Retinal pigment epithelial cell (primary cell): Measurements from ENCODE around the gene CHST1.

ENCODE experiments used
- DNase-seq: peaks from one replicate; pipeline ENCODE4 v3.0.0-alpha.2; 2010; ENCODE audit warnings: low read depth
- H3K4me3 ChIP-seq: 2 replicates; pipeline ENCODE4 v1.5.1; 2011; ENCODE audit warnings: mild to moderate bottlenecking, low read length, control low read depth, moderate library complexity
- CTCF ChIP-seq: conservative IDR thresholded peaks from 2 replicates; pipeline ENCODE4 v1.5.1; 2011; ENCODE audit warnings: low read depth, low read length, control low read depth, inconsistent platforms

CHST1 gene

GRCh38 chr11:45654231-45655011, 11.0 kb downstream of the CHST1 start:
- DNase-seq, result no peak

GRCh38 chr11:45653277-45653676, 12.1 kb downstream of the CHST1 start:
- no peak overlapping the region for H3K4me3 ChIP-seq
- TF ChIP-seq CTCF, result no peak
- DNase-seq, result no peak

More at GRCh38 chr11:45654231-45655011, 11.0 kb downstream of the CHST1 start:
- no peak overlapping the region for H3K4me3 ChIP-seq
- TF ChIP-seq CTCF, result no peak

- H3K4me3 ChIP-seq, result no peak overlapping the region
- TF ChIP-seq CTCF, result no peak
- DNase-seq, result no peak
These were observed 12.6 kb downstream of the CHST1 start for GRCh38 chr11:45652781-45653180.

- H3K4me3 ChIP-seq, result no peak overlapping the region
- no peak for DNase-seq
- TF ChIP-seq CTCF, result no peak
These were observed 13.3 kb downstream of the CHST1 start for GRCh38 chr11:45651841-45652749.

GRCh38 chr11:45651156-45651555, 14.3 kb downstream of the CHST1 start:
- no peak for TF ChIP-seq CTCF
- no peak for DNase-seq
- H3K4me3 ChIP-seq, result no peak overlapping the region

- no peak for TF ChIP-seq CTCF
- H3K4me3 ChIP-seq, result no peak overlapping the region
- DNase-seq, result no peak
These were observed 15.0 kb downstream of the CHST1 start for GRCh38 chr11:45650166-45651095.
